ENCODE data around the gene CPNE4. TPM values are rescaled to one million over a fixed set of nuclear protein-coding genes. Genes with fewer than 3 reads are reported as not detected.
A peak's percentile ranks its signal among the peaks of the same experiment; 100 is the strongest.

The CPNE4 gene
- total RNA-seq, 2 donors from 2014 or later: 1.7 to 2.5 TPM

DNA sequence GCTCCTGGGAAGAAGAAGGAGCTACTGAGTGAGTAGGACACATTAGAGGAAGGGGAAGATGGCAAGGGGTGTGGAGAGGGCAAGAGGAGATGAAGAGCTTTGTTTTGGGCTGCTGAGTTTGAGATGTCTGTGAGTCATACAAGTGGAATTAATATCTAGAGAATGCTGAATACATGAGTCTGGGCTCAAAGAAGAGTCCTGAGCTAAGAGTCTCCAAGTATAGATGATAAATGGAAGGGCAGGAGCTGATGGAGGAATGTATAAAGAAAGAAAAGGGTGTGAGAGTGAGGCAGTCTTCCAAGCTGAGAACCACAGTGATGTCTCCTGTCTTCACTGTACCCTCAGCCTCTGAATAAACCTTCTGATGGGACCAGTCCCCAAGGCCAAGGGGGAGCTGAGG, 326.6 kb downstream of the CPNE4 start:
- Mint-ChIP-seq H3K4me1 (peaks cover 21% of the 10 kb centered on the region), H3K4me3 (no peak overlapping the region), H3K27ac (no peak overlapping the region), H3K36me3 (ENCODE audit: low read depth) (no peaks in the 10 kb centered on the region), H3K27me3 (ENCODE audit: insufficient read depth) (no peaks in the 10 kb centered on the region), H3K9me3 (peaks cover 5% of the 10 kb centered on the region)
- H3K27ac ChIP-seq (ENCODE audit: low read depth, low read length): no peak overlapping the region
- H3K36me3 ChIP-seq (ENCODE audit: control insufficient read depth, insufficient read depth, low read length): no peaks in the 10 kb centered on the region
- no peak for DNase-seq
- no peak overlapping the region for H3K9ac ChIP-seq (ENCODE audit: extremely low read depth, low read length, poor library complexity, severe bottlenecking)
- H3K9me3 ChIP-seq (ENCODE audit: control insufficient read depth, low read length): no peaks in the 10 kb centered on the region
- H3K4me3 ChIP-seq (ENCODE audit: low read length): no peak overlapping the region
- TF ChIP-seq, protein P1, sequence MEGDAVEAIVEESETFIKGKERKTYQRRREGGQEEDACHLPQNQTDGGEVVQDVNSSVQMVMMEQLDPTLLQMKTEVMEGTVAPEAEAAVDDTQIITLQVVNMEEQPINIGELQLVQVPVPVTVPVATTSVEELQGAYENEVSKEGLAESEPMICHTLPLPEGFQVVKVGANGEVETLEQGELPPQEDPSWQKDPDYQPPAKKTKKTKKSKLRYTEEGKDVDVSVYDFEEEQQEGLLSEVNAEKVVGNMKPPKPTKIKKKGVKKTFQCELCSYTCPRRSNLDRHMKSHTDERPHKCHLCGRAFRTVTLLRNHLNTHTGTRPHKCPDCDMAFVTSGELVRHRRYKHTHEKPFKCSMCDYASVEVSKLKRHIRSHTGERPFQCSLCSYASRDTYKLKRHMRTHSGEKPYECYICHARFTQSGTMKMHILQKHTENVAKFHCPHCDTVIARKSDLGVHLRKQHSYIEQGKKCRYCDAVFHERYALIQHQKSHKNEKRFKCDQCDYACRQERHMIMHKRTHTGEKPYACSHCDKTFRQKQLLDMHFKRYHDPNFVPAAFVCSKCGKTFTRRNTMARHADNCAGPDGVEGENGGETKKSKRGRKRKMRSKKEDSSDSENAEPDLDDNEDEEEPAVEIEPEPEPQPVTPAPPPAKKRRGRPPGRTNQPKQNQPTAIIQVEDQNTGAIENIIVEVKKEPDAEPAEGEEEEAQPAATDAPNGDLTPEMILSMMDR (conservative IDR thresholded peaks at IDR 0.05): no peak
- H3K27me3 ChIP-seq (ENCODE audit: control insufficient read depth, insufficient read depth, low read length, poor library complexity, severe bottlenecking): no peaks in the 10 kb centered on the region
- H3K4me1 ChIP-seq (ENCODE audit: control insufficient read depth, insufficient read depth, low read length): no peaks in the 10 kb centered on the region

- H3K27me3 Mint-ChIP-seq (ENCODE audit: insufficient read depth): no peaks in the 10 kb centered on the region
- no peaks in the 10 kb centered on the region for H3K9me3 ChIP-seq (ENCODE audit: control insufficient read depth, low read length)
- H3K9me3 Mint-ChIP-seq: peaks cover 5% of the 10 kb centered on the region
- H3K36me3 Mint-ChIP-seq (ENCODE audit: low read depth): no peaks in the 10 kb centered on the region
- no peaks in the 10 kb centered on the region for H3K27me3 ChIP-seq (ENCODE audit: control insufficient read depth, insufficient read depth, low read length, poor library complexity, severe bottlenecking)
- H3K4me3 Mint-ChIP-seq: no peak overlapping the region
- H3K27ac ChIP-seq (ENCODE audit: low read depth, low read length): peak overlapping the region; percentile 80
- peak; percentile 50 for DNase-seq
- H3K36me3 ChIP-seq (ENCODE audit: control insufficient read depth, insufficient read depth, low read length): no peaks in the 10 kb centered on the region
- peak overlapping the region; percentile 48 for H3K27ac Mint-ChIP-seq
- WGBS, 2 experiments (ENCODE audit: insufficient coverage in 1 of 2, insufficient read length in 1 of 2): 46% methylated on average over 3 of the region's 3 CpGs; no CpG with 5 or more reads in 1 of the 2 experiments
- TF ChIP-seq, protein P1 (conservative IDR thresholded peaks at IDR 0.05): no peak
- H3K4me3 ChIP-seq (ENCODE audit: low read length): no peak overlapping the region
- no peak overlapping the region for H3K9ac ChIP-seq (ENCODE audit: extremely low read depth, low read length, poor library complexity, severe bottlenecking)
- no peaks in the 10 kb centered on the region for H3K4me1 ChIP-seq (ENCODE audit: control insufficient read depth, insufficient read depth, low read length)
- H3K4me1 Mint-ChIP-seq: peaks cover 12% of the 10 kb centered on the region
These were observed 329.2 kb downstream of the CPNE4 start for GRCh38 chr3:131705558-131706051.

DNA sequence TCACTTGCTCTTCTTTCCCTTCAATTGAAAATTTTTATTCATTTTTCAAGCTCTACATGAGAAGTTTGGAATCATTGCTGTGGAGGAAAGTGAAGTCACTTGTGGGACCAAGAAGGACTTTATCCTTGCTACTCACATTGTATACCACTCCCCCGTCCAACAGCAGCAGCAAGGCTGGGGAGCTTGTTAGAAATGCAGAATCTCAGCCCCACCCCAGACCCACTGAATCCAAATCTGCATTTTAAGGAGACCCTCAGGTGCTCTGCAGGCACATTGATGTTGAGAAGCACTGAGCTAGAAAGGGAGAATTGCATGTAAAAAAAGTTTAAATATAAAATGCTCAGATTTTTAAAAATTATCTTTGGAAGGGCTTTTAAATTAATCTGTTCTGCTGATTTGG, 329.7 kb downstream of the CPNE4 start:
- H3K27me3 ChIP-seq (ENCODE audit: control insufficient read depth, insufficient read depth, low read length, poor library complexity, severe bottlenecking): no peaks in the 10 kb centered on the region
- H3K36me3 ChIP-seq (ENCODE audit: control insufficient read depth, insufficient read depth, low read length): no peaks in the 10 kb centered on the region
- no peak overlapping the region for H3K4me3 Mint-ChIP-seq
- H3K27me3 Mint-ChIP-seq (ENCODE audit: insufficient read depth): no peaks in the 10 kb centered on the region
- H3K4me3 ChIP-seq (ENCODE audit: low read length): no peak overlapping the region
- H3K27ac Mint-ChIP-seq: peak overlapping the region; percentile 70
- H3K9me3 ChIP-seq (ENCODE audit: control insufficient read depth, low read length): no peaks in the 10 kb centered on the region
- H3K9ac ChIP-seq (ENCODE audit: extremely low read depth, low read length, poor library complexity, severe bottlenecking): no peak overlapping the region
- DNase-seq: no peak
- H3K36me3 Mint-ChIP-seq (ENCODE audit: low read depth): no peaks in the 10 kb centered on the region
- TF ChIP-seq, protein P1 (conservative IDR thresholded peaks at IDR 0.05): no peak
- peaks cover 8% of the 10 kb centered on the region for H3K4me1 Mint-ChIP-seq
- H3K9me3 Mint-ChIP-seq: peaks cover 5% of the 10 kb centered on the region
- 64% methylated on average over 1 of the region's 1 CpG; no CpG with 5 or more reads in 1 of the 2 experiments for WGBS, 2 experiments (ENCODE audit: insufficient coverage in 1 of 2, insufficient read length in 1 of 2)
- no peaks in the 10 kb centered on the region for H3K4me1 ChIP-seq (ENCODE audit: control insufficient read depth, insufficient read depth, low read length)
- peak overlapping the region; percentile 80 for H3K27ac ChIP-seq (ENCODE audit: low read depth, low read length)

Measured in endodermal cell (in vitro differentiated cells).